C4-2B (cell line): ENCODE data around the gene STX1A.

Experiments
- H3K27ac ChIP-seq: fragments of 450-650 bp; 2 replicates; pipeline ENCODE4 v1.5.1; 2017
- CTCF ChIP-seq: fragments of 450-650 bp; conservative IDR thresholded peaks from 2 replicates; pipeline ENCODE4 v1.5.1; 2017; ENCODE audit warnings: mild to moderate bottlenecking
- ZFX ChIP-seq: fragments of 450-650 bp; IDR thresholded peaks from 2 replicates; pipeline ENCODE4 v1.6.1; 2017

Gene STX1A

GRCh38 chr7:73739387-73739767 is 19.9 kb upstream of the STX1A start:
- peak overlapping the region; percentile 93 for H3K27ac ChIP-seq

GRCh38 chr7:73738612-73739386 is 19.3 kb upstream of the STX1A start, which contains the start of gene ABHD11:
ABHD11 (minus strand) TSS chr7:73738802; CDS start chr7:73738770, 32 bp downstream.
- TF ChIP-seq ZFX (peak; percentile 58; the same call in 1 of the 2 replicates), CTCF (no peak)
- H3K27ac ChIP-seq, result peak within 1 kb of the TSS; percentile 93

More at GRCh38 chr7:73739387-73739767, 19.9 kb upstream of the STX1A start:
- TF ChIP-seq CTCF, result no peak
- no peak for TF ChIP-seq ZFX

GRCh38 chr7:73738220-73738611 is 18.7 kb upstream of the STX1A start:
- peak overlapping the region; percentile 93 for H3K27ac ChIP-seq
- no peak for TF ChIP-seq CTCF
- peak; percentile 94; the same call in 1 of the 2 replicates for TF ChIP-seq ZFX

GRCh38 chr7:73737491-73738219 is 18.2 kb upstream of the STX1A start:
- peak overlapping the region; percentile 93 for H3K27ac ChIP-seq
- TF ChIP-seq CTCF (no peak), ZFX (no peak)

GRCh38 chr7:73736885-73737284 is 17.4 kb upstream of the STX1A start:
- H3K27ac ChIP-seq, result no peak overlapping the region; the same call in 1 of the 2 replicates
- TF ChIP-seq CTCF (no peak), ZFX (no peak)

- peak overlapping the region; percentile 29 for H3K27ac ChIP-seq
- TF ChIP-seq ZFX (no peak), CTCF (no peak)
Observed at GRCh38 chr7:73735528-73735905, 16.0 kb upstream of the STX1A start.
